HL-60 (cell line): ENCODE results near the gene EPHB2.

ENCODE experiments used
- DNase-seq, 2 experiments: peaks; one replicate each; pipeline ENCODE4 v3.0.0-alpha.2; 2010 to 2020; ENCODE audit warnings: low read depth in 1 of 2, low spot score in 1 of 2
- H3K27ac ChIP-seq: fragments of 250-450 bp; sonication (Bioruptor Pico); replicated peaks from 2 replicates; pipeline ENCODE4 v1.5.1; 2020; ENCODE audit warnings: mild to moderate bottlenecking, moderate library complexity
- H3K27me3 ChIP-seq: fragments of 250-450 bp; sonication (Bioruptor Pico); 2 replicates; pipeline ENCODE4 v1.5.1; 2021; ENCODE audit warnings: mild to moderate bottlenecking, moderate library complexity; ENCODE audit not compliant: insufficient read depth, poor library complexity, severe bottlenecking
- H3K4me3 ChIP-seq: replicated peaks from 2 replicates; pipeline ENCODE4 v1.5.1; 2011; ENCODE audit warnings: mild to moderate bottlenecking, control low read depth, low read length; ENCODE audit not compliant: insufficient read depth
- CTCF ChIP-seq: IDR thresholded peaks from one replicate; pipeline ENCODE4 v1.5.1; 2011; ENCODE audit warnings: low read length, control low read depth, inconsistent platforms; ENCODE audit not compliant: insufficient read depth
- GABPA ChIP-seq: IDR thresholded peaks from 2 replicates; pipeline ENCODE4 v1.6.1; 2012; ENCODE audit warnings: low read depth
- POLR2AphosphoS5 ChIP-seq: IDR thresholded peaks from 2 replicates; pipeline ENCODE4 v1.6.1; 2012; ENCODE audit warnings: low read depth
- REST ChIP-seq: IDR thresholded peaks from 2 replicates; pipeline ENCODE4 v1.6.1; 2012; ENCODE audit warnings: low read depth; ENCODE audit not compliant: insufficient replicate concordance
- SPI1 ChIP-seq: IDR thresholded peaks from 2 replicates; pipeline ENCODE4 v1.6.1; 2012; ENCODE audit warnings: low read depth, mild to moderate bottlenecking, borderline replicate concordance

The EPHB2 gene

GRCh38 chr1:22808676-22809483, 98.2 kb downstream of the EPHB2 start:
- no peak for DNase-seq

GRCh38 chr1:22809783-22810182, 99.1 kb downstream of the EPHB2 start:
- DNase-seq, result no peak
- H3K27ac ChIP-seq, result no peak overlapping the region
- TF ChIP-seq REST, result no peak
- no peak for TF ChIP-seq CTCF
- no peak for TF ChIP-seq GABPA
- TF ChIP-seq SPI1, result no peak
- TF ChIP-seq POLR2AphosphoS5, result no peak
- no peaks in the 10 kb centered on the region for H3K27me3 ChIP-seq
- H3K4me3 ChIP-seq, result no peak overlapping the region

More at GRCh38 chr1:22808676-22809483, 98.2 kb downstream of the EPHB2 start:
- no peak overlapping the region for H3K4me3 ChIP-seq
- H3K27me3 ChIP-seq, result no peaks in the 10 kb centered on the region
- TF ChIP-seq POLR2AphosphoS5 (no peak), SPI1 (no peak), GABPA (no peak), CTCF (no peak), REST (no peak)
- no peak overlapping the region for H3K27ac ChIP-seq

GRCh38 chr1:22810378-22810777, 99.7 kb downstream of the EPHB2 start:
- TF ChIP-seq POLR2AphosphoS5 (no peak), GABPA (no peak), SPI1 (no peak), CTCF (no peak), REST (no peak)
- no peak overlapping the region for H3K27ac ChIP-seq
- DNase-seq, result no peak
- H3K27me3 ChIP-seq, result no peaks in the 10 kb centered on the region
- H3K4me3 ChIP-seq, result no peak overlapping the region
